K562 (cell line): Measurements from ENCODE around the gene TTC38. TPM values are rescaled to one million over a fixed set of nuclear protein-coding genes. Genes with fewer than 3 reads are reported as not detected.

Source experiments
- ADNP ChIP-seq: fragments of 200-800 bp; sonication (Bioruptor generic); IDR thresholded peaks from 2 replicates; pipeline ENCODE4 v1.6.1; 2016; ENCODE audit warnings: missing genetic modification characterization, missing compliant biosample characterization
- E2F6 ChIP-seq, 2 experiments: IDR thresholded peaks; 2 replicates each; pipeline ENCODE4 v1.6.1; 2011; ENCODE audit warnings: borderline replicate concordance in 1 of 2, control low read depth in 1 of 2, low read depth in 1 of 2, low read length in 1 of 2, mild to moderate bottlenecking in 1 of 2, mixed read lengths in 1 of 2, moderate library complexity in 1 of 2; ENCODE audit not compliant: insufficient read depth in 1 of 2, insufficient read length in 1 of 2, poor library complexity in 1 of 2, severe bottlenecking in 1 of 2; ENCODE audit errors: extremely low read depth in 1 of 2
- EP300 ChIP-seq: IDR thresholded peaks from 2 replicates; pipeline ENCODE4 v1.6.1; 2012; ENCODE audit warnings: low read length, improper control_type of control experiment
- HDAC1 ChIP-seq, 2 experiments: fragments of 450-650 bp; IDR thresholded peaks; 2 replicates each; pipeline ENCODE4 v1.6.1; 2016 to 2017; ENCODE audit warnings: inconsistent platforms in 1 of 2, mild to moderate bottlenecking in 1 of 2, moderate library complexity in 1 of 2
- HINFP ChIP-seq: fragments of 450-650 bp; conservative IDR thresholded peaks from 2 replicates; pipeline ENCODE4 v1.6.1; 2016; ENCODE audit warnings: missing genetic modification characterization, low read depth, mild to moderate bottlenecking, control low read depth, missing compliant biosample characterization
- L3MBTL2 ChIP-seq: fragments of 450-650 bp; IDR thresholded peaks from 2 replicates; pipeline ENCODE4 v1.6.1; 2016; ENCODE audit warnings: mild to moderate bottlenecking, moderate library complexity
- MGA ChIP-seq: fragments of 450-650 bp; IDR thresholded peaks from 2 replicates; pipeline ENCODE4 v1.6.1; 2016; ENCODE audit warnings: mild to moderate bottlenecking, moderate library complexity
- NCOA1 ChIP-seq: fragments of 450-650 bp; IDR thresholded peaks from 2 replicates; pipeline ENCODE4 v1.6.1; 2016; ENCODE audit warnings: low read depth
- POLR2H ChIP-seq: IDR thresholded peaks from 2 replicates; pipeline ENCODE4 v1.6.1; 2016; ENCODE audit warnings: missing genetic modification characterization, low read depth, mild to moderate bottlenecking, control low read depth, missing compliant biosample characterization, moderate library complexity
- PRMT5 ChIP-seq: sonication (generic); formaldehyde crosslinking; IDR thresholded peaks from 2 replicates; pipeline ENCODE4 v1.5.0; 2020; ENCODE audit warnings: missing genetic modification reagents
- RBBP5 ChIP-seq: fragments of 200-600 bp; sonication (generic); IDR thresholded peaks from 2 replicates; pipeline ENCODE4 v1.6.1; 2012; ENCODE audit warnings: borderline replicate concordance, mild to moderate bottlenecking, low read length, control low read depth, inconsistent platforms; ENCODE audit not compliant: insufficient read depth, poor library complexity, severe bottlenecking
- USF2 ChIP-seq: sonication (generic); formaldehyde crosslinking; IDR thresholded peaks from 2 replicates; pipeline ENCODE4 v1.5.0; 2020; ENCODE audit warnings: missing genetic modification reagents
- ZNF165 ChIP-seq: fragments of 250-450 bp; sonication (Bioruptor Pico); IDR thresholded peaks from 2 replicates; pipeline ENCODE4 v1.4.0; 2020; ENCODE audit warnings: borderline replicate concordance
- polyA plus RNA-seq, 8 experiments: library from polyadenylated mRNA; depleted of rRNA in 4 of 8; stranded (reverse) in 5 of 8; unstranded in 3 of 8; fragments of >200 nt; fragmentation: Nextera tagmentation in 2 of 8; fragmentation: Illumina TruSeq in 1 of 8; extraction: Ambion mirVana in 2 of 8; extraction: Trizol in 1 of 8; gene quantifications; 2 replicates each; pipeline versions ENCODE4 v1.2.1 to v1.2.3, GENCODE V29; 2011 to 2014; ENCODE audit warnings: inconsistent platforms in 1 of 8, missing spikeins in 1 of 8
- total RNA-seq, 7 experiments: library from RNA; depleted of rRNA in 6 of 7; stranded (reverse); fragments of >200 nt in 6 of 7; fragmentation: Illumina TruSeq in 2 of 7; extraction: Trizol in 2 of 7; gene quantifications; 2 replicates each; pipeline versions ENCODE4 v1.2.1 to v1.2.3, GENCODE V29; 2011 to 2021; ENCODE audit warnings: low replicate concordance in 1 of 7

The TTC38 gene
- total and polyA plus RNA-seq, 9 of the 15 experiments (the other 6 are each of a cell fraction or from before 2014, with no cell fraction given), result 0.84 to 28.4 (median 18.1) TPM

- no peak for TF ChIP-seq HINFP
- peak; percentile 3 for TF ChIP-seq RBBP5
- no peak for TF ChIP-seq L3MBTL2
- TF ChIP-seq POLR2H (tag), result no peak
- TF ChIP-seq USF2 (CRISPR knock-in tag), result no peak
- no peak for TF ChIP-seq EP300
- TF ChIP-seq HDAC1 (IDR thresholded peaks at IDR 0.05), result peak in 1 of 2 experiments; percentile 11; a peak in 1 of 4 replicates
- no peak for TF ChIP-seq ZNF165
- no peak for TF ChIP-seq ADNP (tag)
- no peak for TF ChIP-seq PRMT5 (CRISPR knock-in tag)
- TF ChIP-seq NCOA1, result no peak
- no peak for TF ChIP-seq E2F6 (IDR thresholded peaks at IDR 0.05; ENCODE audit: borderline replicate concordance in 1 of 2, extremely low read depth in 1 of 2, insufficient read depth in 1 of 2, insufficient read length in 1 of 2, low read depth in 1 of 2, low read length in 1 of 2, poor library complexity in 1 of 2, severe bottlenecking in 1 of 2)
- TF ChIP-seq MGA, result 0 out of 2 replicates have a peak, but pooled peaks have one; percentile 12
Observed at GRCh38 chr22:46250783-46251125, 17.1 kb upstream of the TTC38 start (continued).
